ENCODE measurements around the gene TMC5. TPM values are rescaled to one million over a fixed set of nuclear protein-coding genes. Genes with fewer than 3 reads are reported as not detected.

Gene TMC5
- total RNA-seq, 4 donors from 2014 or later, result 3.0 TPM; not detected in 3

DNA sequence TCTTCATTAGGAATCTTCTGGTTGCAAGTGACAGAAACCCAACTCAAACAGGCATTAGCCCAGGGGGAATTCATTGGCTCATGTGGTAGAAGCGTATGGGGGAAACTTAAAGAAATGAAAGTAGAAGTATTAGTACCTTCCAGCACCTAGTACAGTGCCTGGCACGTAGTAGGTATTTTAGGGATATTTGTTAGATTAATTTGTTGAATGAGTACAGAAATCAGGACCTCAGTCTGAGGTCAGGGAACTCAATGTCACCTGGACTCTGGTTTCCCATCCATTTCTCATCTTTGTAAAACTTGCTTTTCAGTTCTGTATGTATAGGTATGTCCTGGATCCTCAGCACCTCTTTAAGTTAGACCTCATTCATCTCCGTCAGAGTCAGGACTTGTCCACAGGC, 32.5 kb downstream of the TMC5 start:
- Histone ChIP-seq H3K9me3 (peaks cover 0 to 13% (median 0%) of the 10 kb centered on the region in 3 donors), H3K27me3 (peaks cover 23% of the 10 kb centered on the region), H3K36me3 (no peaks in the 10 kb centered on the region), H3K4me1 (no peaks in the 10 kb centered on the region), H3K4me3 (no peak overlapping the region), H3K27ac (no peak overlapping the region)
- ATAC-seq, result no peak
- WGBS, 2 donors (ENCODE audit: low coverage in 1 of 2), result 70 to 83% methylated on average over 1 to 3 of the region's 3 CpGs
- TF ChIP-seq EP300 (IDR thresholded peaks at IDR 0.05) (no peak), POLR2A (IDR thresholded peaks at IDR 0.05) (no peak), POLR2AphosphoS5 (IDR thresholded peaks at IDR 0.05) (no peak)
- TF ChIP-seq, protein P1, sequence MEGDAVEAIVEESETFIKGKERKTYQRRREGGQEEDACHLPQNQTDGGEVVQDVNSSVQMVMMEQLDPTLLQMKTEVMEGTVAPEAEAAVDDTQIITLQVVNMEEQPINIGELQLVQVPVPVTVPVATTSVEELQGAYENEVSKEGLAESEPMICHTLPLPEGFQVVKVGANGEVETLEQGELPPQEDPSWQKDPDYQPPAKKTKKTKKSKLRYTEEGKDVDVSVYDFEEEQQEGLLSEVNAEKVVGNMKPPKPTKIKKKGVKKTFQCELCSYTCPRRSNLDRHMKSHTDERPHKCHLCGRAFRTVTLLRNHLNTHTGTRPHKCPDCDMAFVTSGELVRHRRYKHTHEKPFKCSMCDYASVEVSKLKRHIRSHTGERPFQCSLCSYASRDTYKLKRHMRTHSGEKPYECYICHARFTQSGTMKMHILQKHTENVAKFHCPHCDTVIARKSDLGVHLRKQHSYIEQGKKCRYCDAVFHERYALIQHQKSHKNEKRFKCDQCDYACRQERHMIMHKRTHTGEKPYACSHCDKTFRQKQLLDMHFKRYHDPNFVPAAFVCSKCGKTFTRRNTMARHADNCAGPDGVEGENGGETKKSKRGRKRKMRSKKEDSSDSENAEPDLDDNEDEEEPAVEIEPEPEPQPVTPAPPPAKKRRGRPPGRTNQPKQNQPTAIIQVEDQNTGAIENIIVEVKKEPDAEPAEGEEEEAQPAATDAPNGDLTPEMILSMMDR (IDR thresholded peaks at IDR 0.05), result no peak

DNA sequence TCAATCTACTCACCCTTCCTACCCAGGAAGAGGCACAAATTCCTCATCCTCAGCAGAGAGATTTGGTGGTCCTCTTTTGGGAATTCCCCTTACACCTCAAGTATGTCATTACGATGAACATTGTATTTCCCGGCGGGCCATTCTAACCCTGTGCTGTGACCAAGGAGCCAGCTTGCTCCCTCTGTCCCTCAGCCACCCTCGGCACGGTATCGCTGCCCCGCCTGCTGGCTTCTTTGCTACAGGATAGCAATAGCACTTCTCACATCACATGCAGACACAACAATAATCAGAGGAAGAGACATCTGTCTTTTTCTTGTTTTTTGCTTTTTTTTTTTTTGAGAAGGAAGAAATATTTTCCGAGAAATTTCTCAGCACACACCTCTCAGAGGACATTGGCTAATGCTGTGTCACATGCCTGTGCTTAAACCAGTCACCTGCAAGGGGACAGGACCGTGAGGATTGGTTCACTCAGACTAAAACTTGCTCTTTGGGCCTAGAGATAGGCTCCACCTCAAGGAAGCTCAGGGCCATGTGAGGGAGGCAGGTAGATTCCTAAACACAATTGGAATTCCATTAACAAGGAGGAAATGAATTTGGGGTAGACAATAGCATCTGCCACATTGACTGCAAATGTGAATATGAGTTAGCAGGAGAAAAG, 41.2 kb downstream of the TMC5 start:
- no peaks in the 10 kb centered on the region for H3K9me3 ChIP-seq
- no peak for ATAC-seq
- no peaks in the 10 kb centered on the region for H3K4me1 ChIP-seq
- 73 to 100% methylated on average over 1 to 7 of the region's 9 CpGs for WGBS, 2 donors (ENCODE audit: low coverage in 1 of 2)
- no peak for TF ChIP-seq POLR2A (IDR thresholded peaks at IDR 0.05)
- TF ChIP-seq POLR2AphosphoS5 (IDR thresholded peaks at IDR 0.05), result no peak
- no peak for TF ChIP-seq EP300 (IDR thresholded peaks at IDR 0.05)
- TF ChIP-seq, protein P1 (IDR thresholded peaks at IDR 0.05), result no peak
- no peaks in the 10 kb centered on the region for H3K36me3 ChIP-seq
- H3K27ac ChIP-seq, result no peak overlapping the region
- H3K27me3 ChIP-seq, result peaks cover 9% of the 10 kb centered on the region
- no peak overlapping the region for H3K4me3 ChIP-seq

DNA sequence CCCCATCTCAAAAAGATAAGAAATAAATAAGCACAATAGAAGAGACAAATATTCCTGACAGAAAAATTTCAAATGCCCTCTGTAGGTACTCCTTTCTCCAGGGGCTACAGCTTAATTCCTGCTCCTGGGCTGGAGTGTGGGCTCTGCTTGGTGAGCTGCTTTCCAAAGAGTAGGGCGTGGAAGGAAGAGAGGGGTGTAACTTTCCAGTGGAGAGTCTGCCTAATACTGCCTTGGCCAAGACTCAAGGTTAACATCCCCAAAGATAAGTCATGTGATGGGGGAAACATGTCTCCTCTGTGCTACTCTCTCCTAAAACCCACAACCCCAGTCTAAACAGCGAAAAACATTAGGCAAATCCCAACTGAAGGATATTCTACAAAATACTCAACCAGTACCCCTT, 42.7 kb downstream of the TMC5 start:
- no peak overlapping the region for H3K4me3 ChIP-seq
- H3K4me1 ChIP-seq, result no peaks in the 10 kb centered on the region
- H3K27ac ChIP-seq, result no peak overlapping the region
- no peak for TF ChIP-seq EP300 (IDR thresholded peaks at IDR 0.05)
- no peak for TF ChIP-seq POLR2A (IDR thresholded peaks at IDR 0.05)
- TF ChIP-seq, protein P1 (IDR thresholded peaks at IDR 0.05), result no peak
- TF ChIP-seq POLR2AphosphoS5 (IDR thresholded peaks at IDR 0.05), result no peak
- ATAC-seq, result no peak
- peaks cover 9% of the 10 kb centered on the region for H3K27me3 ChIP-seq
- H3K36me3 ChIP-seq, result no peaks in the 10 kb centered on the region
- H3K9me3 ChIP-seq, result no peaks in the 10 kb centered on the region
- WGBS, 2 donors (ENCODE audit: low coverage in 1 of 2), result 75 to 100% methylated on average over 1 to 2 of the region's 2 CpGs

DNA sequence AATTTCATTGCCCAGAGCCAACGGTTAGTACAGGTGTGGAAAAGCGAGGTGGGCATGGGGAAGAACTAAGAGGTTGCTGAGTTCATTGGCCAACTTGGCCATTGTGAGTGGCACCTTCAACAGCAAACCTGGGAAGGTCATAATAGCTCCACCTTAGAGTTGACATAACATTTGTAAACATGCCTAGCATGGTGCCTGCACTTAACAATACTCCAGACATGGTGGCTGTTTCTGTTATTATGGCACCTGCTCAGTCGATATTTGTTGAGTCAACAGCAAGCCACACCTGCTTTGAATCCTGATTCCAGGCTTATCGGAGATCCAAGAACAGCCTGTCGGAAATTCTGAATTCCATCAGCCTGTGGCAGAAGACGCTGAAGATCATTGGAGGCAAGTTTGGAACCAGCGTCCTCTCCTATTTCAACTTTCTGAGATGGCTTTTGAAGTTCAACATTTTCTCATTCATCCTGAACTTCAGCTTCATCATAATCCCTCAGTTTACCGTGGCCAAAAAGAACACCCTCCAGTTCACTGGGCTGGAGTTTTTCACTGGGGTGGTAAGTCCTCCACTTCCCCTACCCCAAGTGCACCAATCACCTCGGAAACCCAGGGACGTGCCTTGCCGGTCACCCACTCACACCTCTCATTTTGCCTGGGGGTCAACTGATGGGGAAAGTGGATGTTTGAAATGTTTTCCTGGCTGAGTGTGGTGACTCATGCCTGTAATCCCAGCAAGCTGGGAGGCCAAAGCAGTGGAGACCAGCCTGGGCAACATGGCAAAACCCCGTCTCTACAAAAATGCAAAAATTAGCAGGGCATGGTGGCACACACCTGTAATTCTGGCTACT, 46.0 kb downstream of the TMC5 start:
- Histone ChIP-seq H3K4me3 (no peak overlapping the region), H3K4me1 (no peaks in the 10 kb centered on the region), H3K36me3 (no peaks in the 10 kb centered on the region), H3K27ac (no peak overlapping the region), H3K27me3 (peaks cover under 1% of the 10 kb centered on the region), H3K9me3 (no peaks in the 10 kb centered on the region)
- 84 to 94% methylated on average over 5 of the region's 12 CpGs for WGBS, 2 donors (ENCODE audit: low coverage in 1 of 2)
- TF ChIP-seq EP300 (IDR thresholded peaks at IDR 0.05), result no peak
- no peak for TF ChIP-seq POLR2A (IDR thresholded peaks at IDR 0.05)
- no peak for TF ChIP-seq POLR2AphosphoS5 (IDR thresholded peaks at IDR 0.05)
- TF ChIP-seq, protein P1 (IDR thresholded peaks at IDR 0.05), result no peak
- ATAC-seq, result no peak

Data from gastroesophageal sphincter (tissue), 4 donors.